Activated naive CD4-positive, alpha-beta T cell treated with anti-CD3 and anti-CD28 coated beads, Interleukin-2, amount 50 U/mL, for 16 hours (primary cell): Measurements from ENCODE around the gene SERPINA1.
A peak's percentile ranks its signal among the peaks of the same experiment; 100 is the strongest.
"Not testable (repeated sequence)": the region's sequence is repeated elsewhere in the genome, so short reads cannot be mapped to it uniquely, and the experiment has no call there.

ENCODE experiments used
- DNase-seq: peaks from one replicate; pipeline ENCODE4 v3.0.0-alpha.2; 2020

The SERPINA1 gene

DNA sequence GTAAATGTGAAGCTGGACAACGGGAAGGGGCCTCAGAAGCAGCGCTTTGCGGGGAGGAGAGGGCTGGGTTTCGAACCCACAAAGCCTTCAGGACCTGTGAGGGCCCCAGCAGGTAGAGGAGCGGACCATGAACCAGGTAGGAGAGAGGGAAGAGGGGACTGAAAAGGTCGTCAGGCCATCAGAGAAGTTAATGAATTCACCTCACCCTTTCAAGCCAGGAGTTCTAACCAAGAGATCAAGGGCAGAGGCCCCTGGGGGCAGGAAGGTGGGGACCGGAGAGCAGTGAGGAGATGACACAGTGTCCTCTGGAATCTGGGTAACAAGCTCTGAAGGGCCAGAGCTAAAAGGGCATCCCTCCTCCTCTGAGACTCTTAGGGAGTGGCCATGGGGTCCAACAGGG, 19.4 kb downstream of the SERPINA1 start:
- DNase-seq = no peak

GRCh38 chr14:94368243-94368590, 20.2 kb downstream of the SERPINA1 start:
- DNase-seq = no peak

GRCh38 chr14:94367347-94368242, 20.8 kb downstream of the SERPINA1 start:
- no peak for DNase-seq

- no peak for DNase-seq
Measured at GRCh38 chr14:94366146-94366915, 22.1 kb downstream of the SERPINA1 start, which contains the start of gene SERPINA2. Gene SERPINA2 (minus strand): TSS chr14:94366698.

DNA sequence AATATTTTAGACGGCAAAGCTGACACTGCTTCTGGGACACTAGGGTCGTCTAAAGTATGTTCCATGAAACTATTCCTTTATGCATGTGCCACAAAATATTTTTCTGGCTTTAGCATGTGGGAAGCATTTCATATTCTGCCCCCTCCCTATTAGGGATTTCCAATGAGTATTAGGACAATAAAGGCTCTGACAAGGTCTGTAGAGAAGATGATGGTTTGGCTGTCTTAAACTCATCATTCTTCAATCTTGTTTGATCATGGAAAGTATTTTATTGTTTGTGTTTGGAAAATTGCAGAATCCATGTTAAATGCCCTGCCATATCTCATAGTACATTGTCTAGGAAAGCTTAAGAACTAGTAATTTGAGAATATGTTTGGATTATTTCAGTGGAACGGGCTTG, 22.8 kb downstream of the SERPINA1 start:
- no peak for DNase-seq

DNA sequence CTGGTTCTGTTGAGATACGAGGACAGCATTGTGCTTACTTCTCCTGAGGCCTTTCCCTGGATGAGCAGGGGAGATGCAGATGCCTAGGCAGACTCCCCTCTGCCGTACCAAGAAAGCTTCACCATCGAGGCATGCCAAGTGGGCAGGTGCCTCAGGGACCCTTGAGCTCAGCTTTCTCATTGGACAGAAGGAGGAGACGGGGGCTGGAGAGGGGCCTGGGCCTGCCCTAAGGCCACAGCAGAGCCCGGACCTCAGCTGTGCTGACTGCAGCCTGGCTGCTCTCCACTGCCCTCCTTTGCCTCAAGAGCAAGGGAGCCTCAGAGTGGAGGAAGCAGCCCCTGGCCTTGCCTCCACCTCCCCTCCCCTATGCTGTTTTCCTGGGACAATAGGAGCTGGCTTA, 23.4 kb downstream of the SERPINA1 start:
- no peak for DNase-seq

DNA sequence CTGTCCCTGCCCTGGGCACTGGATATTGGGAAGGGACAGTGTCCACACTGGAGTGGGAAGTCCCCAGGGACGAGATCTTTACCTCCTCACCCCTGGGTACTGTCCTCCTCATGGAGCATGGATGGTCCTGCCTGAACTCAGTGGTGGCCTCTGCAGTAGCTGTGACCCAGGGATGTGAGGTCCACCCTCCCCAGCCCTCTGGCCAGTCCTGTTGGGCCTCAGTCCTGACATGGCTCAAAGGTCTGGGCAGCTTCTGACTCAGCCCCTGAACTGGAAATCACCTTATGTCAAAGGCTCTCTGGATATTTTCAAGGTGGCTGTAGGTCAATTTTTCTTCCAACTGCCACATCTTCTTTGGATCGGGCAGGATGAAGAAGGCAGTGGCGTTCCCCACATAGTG, 24.4 kb downstream of the SERPINA1 start:
- no peak for DNase-seq

DNA sequence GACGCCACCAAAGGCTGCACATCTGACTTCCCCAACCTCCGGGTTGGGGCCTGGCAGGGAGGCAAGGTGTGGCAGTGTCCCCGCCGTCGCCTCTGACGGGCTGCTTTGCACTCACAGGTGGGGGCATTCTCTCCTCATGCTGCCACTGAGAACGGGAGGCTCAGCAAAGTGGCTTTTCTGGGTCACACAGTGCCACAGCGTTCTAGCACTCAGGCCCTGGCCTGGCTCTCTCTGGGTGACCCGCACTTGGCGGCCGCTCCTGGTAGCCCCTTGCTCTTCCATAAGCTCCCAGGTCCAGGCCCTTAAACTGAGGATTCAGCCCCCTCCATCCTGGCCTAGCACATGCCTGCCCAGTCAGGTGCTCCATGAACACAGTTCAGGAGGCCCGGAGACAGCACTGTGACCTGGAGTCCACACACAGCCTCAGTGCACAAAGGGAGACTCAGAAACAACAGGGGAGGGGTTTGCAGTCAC, 25.2 kb downstream of the SERPINA1 start:
- no peak for DNase-seq

- DNase-seq = no peak
Measured at GRCh38 chr14:94362614-94363133, 25.7 kb downstream of the SERPINA1 start.

DNA sequence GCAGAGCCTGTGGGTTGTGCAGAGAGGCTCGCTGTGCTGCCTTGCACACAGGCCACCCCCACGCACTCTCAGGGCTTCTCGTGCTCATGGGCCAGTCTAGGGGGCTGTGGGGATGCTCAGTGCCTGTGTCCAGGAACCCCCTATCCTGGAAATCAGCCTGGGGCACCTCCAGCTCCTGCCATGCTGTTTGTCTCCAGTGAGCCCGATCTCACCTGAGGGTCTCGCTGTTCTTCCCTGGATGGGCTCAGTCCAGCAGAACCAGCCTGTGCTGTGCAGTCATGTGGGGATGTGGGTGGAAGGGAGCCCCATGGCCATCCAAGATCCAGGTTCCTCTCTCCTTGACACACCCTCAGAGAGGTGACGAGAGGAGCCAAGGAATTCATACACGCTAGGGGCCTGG, 26.7 kb downstream of the SERPINA1 start:
- DNase-seq = no peak

GRCh38 chr14:94360945-94361565, 27.3 kb downstream of the SERPINA1 start:
- DNase-seq = no peak

DNA sequence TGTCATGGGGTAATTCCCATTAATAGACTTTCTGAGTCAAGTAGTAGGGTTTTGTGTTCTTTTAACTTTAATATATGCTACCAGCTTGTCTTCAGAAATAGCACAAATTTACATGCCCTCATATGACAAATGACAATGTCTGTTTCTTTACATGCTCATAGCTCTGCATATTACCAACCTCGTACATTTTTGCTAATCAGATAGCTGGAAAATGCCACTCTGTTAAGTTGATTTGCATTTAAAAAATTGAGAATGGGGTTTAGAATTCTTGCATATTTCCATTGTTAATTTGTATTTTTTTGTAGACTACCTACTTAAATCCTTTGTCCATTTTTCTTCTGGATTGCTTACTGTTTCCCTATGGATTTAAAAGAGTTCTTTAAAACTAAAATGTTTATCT, 31.2 kb downstream of the SERPINA1 start:
- no peak for DNase-seq

DNA sequence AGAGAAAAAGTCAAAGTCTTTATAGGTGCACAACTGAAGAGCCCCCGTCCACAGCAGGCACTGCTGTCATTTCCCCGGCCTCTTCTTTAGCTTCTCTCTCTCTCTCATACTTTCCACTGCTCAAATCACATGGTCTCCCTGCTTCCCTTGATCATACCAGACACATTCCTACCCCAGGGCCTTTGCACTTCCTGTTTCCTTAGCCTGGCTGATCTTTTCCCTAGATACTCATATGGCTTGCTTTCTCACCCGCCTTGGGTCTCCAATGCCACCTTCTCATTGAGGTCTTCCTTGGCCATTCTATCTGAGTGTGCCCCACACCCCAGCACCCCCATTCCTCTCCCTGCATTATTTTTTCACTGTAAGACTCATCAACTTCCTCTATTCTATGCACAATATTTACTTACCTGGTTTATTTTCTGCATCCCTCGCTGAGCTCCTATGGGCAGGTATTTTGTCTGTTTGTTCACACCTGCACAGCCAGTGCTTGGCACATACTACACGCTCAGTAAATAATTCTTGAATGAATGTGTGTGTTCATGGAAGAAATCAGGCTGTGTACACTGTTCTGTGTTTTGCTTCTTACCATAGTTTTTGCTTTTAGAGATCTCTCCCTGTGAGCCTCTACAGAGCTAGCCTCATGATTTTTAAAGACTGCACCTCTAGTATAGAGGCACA, 31.9 kb downstream of the SERPINA1 start:
- no peak for DNase-seq

DNA sequence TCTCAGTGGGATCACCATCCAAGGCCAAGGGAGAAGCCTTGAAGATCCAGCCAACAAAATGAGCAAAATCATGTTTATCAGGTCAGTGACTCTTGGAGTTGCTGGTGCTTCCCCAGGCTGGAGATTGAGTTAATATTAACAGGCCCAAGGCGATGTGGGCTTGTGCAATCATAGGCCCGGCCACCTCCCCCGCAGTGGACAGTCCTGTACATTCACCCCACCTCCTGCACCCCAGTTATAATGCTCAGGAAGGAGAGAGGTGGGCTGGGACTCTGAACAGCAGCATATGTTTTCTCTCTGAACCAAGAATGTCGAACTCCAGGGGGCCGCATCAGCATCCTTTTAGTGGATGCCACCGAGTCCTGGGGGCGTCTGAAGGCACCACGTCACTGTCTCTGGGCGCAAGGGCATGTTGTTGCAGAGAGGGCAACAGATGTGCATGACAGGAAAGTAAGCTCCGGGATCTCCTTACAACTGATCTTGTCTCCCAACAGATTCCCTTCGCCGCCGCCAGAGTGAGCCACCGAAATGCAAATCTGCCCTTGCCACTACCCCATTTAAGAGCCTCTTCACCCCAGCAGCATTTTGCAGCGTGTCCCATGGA, 33.1 kb downstream of the SERPINA1 start:
- no peak for DNase-seq

GRCh38 chr14:94354638-94355185, 33.7 kb downstream of the SERPINA1 start:
- DNase-seq = no peak

GRCh38 chr14:94354190-94354589, 34.2 kb downstream of the SERPINA1 start:
- not testable (repeated sequence) for DNase-seq

DNA sequence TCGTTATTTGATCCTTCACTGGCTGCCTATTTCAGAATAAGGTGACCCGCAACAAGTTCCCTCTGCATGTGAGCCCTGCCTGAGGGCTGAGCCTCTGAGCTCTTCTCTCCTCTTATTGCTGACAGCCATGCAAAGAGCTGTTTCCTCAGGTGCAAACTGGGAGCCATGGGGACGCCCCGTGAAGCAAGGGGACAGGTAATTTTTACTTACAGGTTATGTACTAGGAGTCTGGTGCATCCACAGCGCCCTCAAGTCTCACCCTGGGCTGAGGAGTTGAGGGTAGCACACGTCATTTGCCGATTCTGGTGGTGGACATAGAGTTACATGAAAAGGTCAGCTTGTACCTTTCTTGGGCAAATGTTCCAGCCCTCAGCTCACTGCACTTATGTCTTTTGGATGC, 39.1 kb downstream of the SERPINA1 start:
- no peak for DNase-seq

GRCh38 chr14:94348836-94349235, 39.6 kb downstream of the SERPINA1 start:
- no peak for DNase-seq

- DNase-seq = no peak
Measured at GRCh38 chr14:94346841-94347240, 41.6 kb downstream of the SERPINA1 start.

GRCh38 chr14:94346065-94346786, 42.2 kb downstream of the SERPINA1 start:
- peak; percentile 41 for DNase-seq
